ENCODE data around the gene MAU2.

GRCh38 chr19:19271828-19272599 is 48.6 kb upstream of the MAU2 start:
- no peak for TF ChIP-seq CTCF (IDR thresholded peaks at IDR 0.05 in 2 of 3, conservative IDR thresholded peaks at IDR 0.05 in 1 of 3; ENCODE audit: control insufficient read depth in 2 of 3, extremely low read depth in 1 of 3, insufficient read depth in 1 of 3, low read depth in 3 of 3, low read length in 3 of 3)
- TF ChIP-seq CHD1 (IDR thresholded peaks at IDR 0.05; ENCODE audit: low read depth, low read length) = no peak
